NCI-H345 treated with DMSO at 0.1 percent for 48 hours (cell line): Measurements from ENCODE around the gene ADAT3.
A peak's percentile ranks its signal among the peaks of the same experiment; 100 is the strongest.

Source experiments
- DNase-seq: peaks from one replicate; lab custom pipeline; 2025; ENCODE audit not compliant: unreplicated experiment; lab: John Stamatoyannopoulos, UW

ADAT3 gene

GRCh38 chr19:1905110-1905862, at the start of gene ADAT3, which contains the start of gene SCAMP4:
Gene ADAT3 (plus strand): TSS chr19:1905399. CDS start chr19:1912048, 6,649 bp downstream.
Gene SCAMP4 (plus strand): TSS chr19:1905399. CDS start chr19:1915020, 9,621 bp downstream.
- peak; percentile 94 for DNase-seq

GRCh38 chr19:1855828-1856255, 49.4 kb upstream of the ADAT3 start:
- DNase-seq = no peak

GRCh38 chr19:1856345-1856697, 48.9 kb upstream of the ADAT3 start:
- DNase-seq = no peak

GRCh38 chr19:1856698-1857603, 48.2 kb upstream of the ADAT3 start:
- no peak for DNase-seq

GRCh38 chr19:1857648-1858326, 47.4 kb upstream of the ADAT3 start:
- DNase-seq = no peak

GRCh38 chr19:1858412-1859081, 46.7 kb upstream of the ADAT3 start:
- no peak for DNase-seq

- DNase-seq = no peak
Observed at GRCh38 chr19:1859331-1859781, 45.8 kb upstream of the ADAT3 start.

- DNase-seq = no peak
Observed at GRCh38 chr19:1860042-1860775, 45.0 kb upstream of the ADAT3 start.

- DNase-seq = no peak
Observed at GRCh38 chr19:1860821-1861598, 44.2 kb upstream of the ADAT3 start.

- no peak for DNase-seq
Observed at GRCh38 chr19:1861599-1862031, 43.6 kb upstream of the ADAT3 start.

GRCh38 chr19:1862068-1862423, 43.2 kb upstream of the ADAT3 start:
- DNase-seq = no peak

GRCh38 chr19:1862424-1863327, 42.5 kb upstream of the ADAT3 start:
- no peak for DNase-seq

GRCh38 chr19:1863328-1863637, 41.9 kb upstream of the ADAT3 start, which contains the start of gene KLF16:
Gene KLF16 (minus strand): TSS chr19:1863579. CDS start chr19:1863497, 82 bp downstream.
- DNase-seq = no peak

- DNase-seq = peak; percentile 75
Observed at GRCh38 chr19:1863638-1864479, 41.3 kb upstream of the ADAT3 start.

GRCh38 chr19:1864480-1865171, 40.6 kb upstream of the ADAT3 start:
- DNase-seq = no peak

- no peak for DNase-seq
Observed at GRCh38 chr19:1865172-1866010, 39.8 kb upstream of the ADAT3 start.
